Rectal smooth muscle tissue (tissue), 1 donor: Measurements from ENCODE around the gene FAM120A.

ENCODE experiments used
- H3K27ac ChIP-seq: one replicate; pipeline ENCODE4 v1.7.0; 2013; ENCODE audit warnings: low read depth, low read length, inconsistent platforms
- H3K27me3 ChIP-seq: one replicate; pipeline ENCODE4 v1.7.0; 2013; ENCODE audit warnings: low read length; ENCODE audit not compliant: control insufficient read depth, insufficient read depth
- H3K36me3 ChIP-seq: one replicate; pipeline ENCODE4 v1.7.0; 2013; ENCODE audit warnings: low read length; ENCODE audit not compliant: control insufficient read depth, insufficient read depth
- H3K4me1 ChIP-seq: one replicate; pipeline ENCODE4 v1.7.0; 2013; ENCODE audit warnings: low read length; ENCODE audit not compliant: control insufficient read depth, insufficient read depth
- H3K4me3 ChIP-seq: one replicate; pipeline ENCODE4 v1.7.0; 2013; ENCODE audit warnings: low read length
- H3K9ac ChIP-seq: one replicate; pipeline ENCODE4 v1.7.0; 2013; ENCODE audit warnings: low read length

Gene FAM120A

GRCh38 chr9:93483497-93483896 lies 32.0 kb downstream of the FAM120A start:
- Histone ChIP-seq H3K4me3 (no peak overlapping the region), H3K36me3 (peaks cover 14% of the 10 kb centered on the region), H3K27me3 (no peaks in the 10 kb centered on the region), H3K4me1 (peaks cover 5% of the 10 kb centered on the region), H3K27ac (no peak overlapping the region), H3K9ac (no peak overlapping the region)

- no peaks in the 10 kb centered on the region for H3K27me3 ChIP-seq
- peaks cover 14% of the 10 kb centered on the region for H3K36me3 ChIP-seq
- H3K4me1 ChIP-seq = no peaks in the 10 kb centered on the region
- no peak overlapping the region for H3K27ac ChIP-seq
- no peak overlapping the region for H3K4me3 ChIP-seq
- no peak overlapping the region for H3K9ac ChIP-seq
Measured at GRCh38 chr9:93486268-93486667, 34.8 kb downstream of the FAM120A start.

GRCh38 chr9:93488244-93488643 lies 36.8 kb downstream of the FAM120A start:
- no peak overlapping the region for H3K9ac ChIP-seq

GRCh38 chr9:93491593-93492232 lies 40.2 kb downstream of the FAM120A start:
- H3K27me3 ChIP-seq = no peaks in the 10 kb centered on the region
- H3K36me3 ChIP-seq = peaks cover 10% of the 10 kb centered on the region
- H3K4me1 ChIP-seq = no peaks in the 10 kb centered on the region
- no peak overlapping the region for H3K9ac ChIP-seq
- H3K4me3 ChIP-seq = no peak overlapping the region
- no peak overlapping the region for H3K27ac ChIP-seq

More at GRCh38 chr9:93488244-93488643, 36.8 kb downstream of the FAM120A start:
- Histone ChIP-seq H3K27ac (no peak overlapping the region), H3K4me3 (no peak overlapping the region), H3K4me1 (no peaks in the 10 kb centered on the region), H3K36me3 (peaks cover 9% of the 10 kb centered on the region), H3K27me3 (no peaks in the 10 kb centered on the region)

- Histone ChIP-seq H3K27me3 (no peaks in the 10 kb centered on the region), H3K9ac (no peak overlapping the region), H3K36me3 (peaks cover 12% of the 10 kb centered on the region), H3K27ac (no peak overlapping the region), H3K4me1 (no peaks in the 10 kb centered on the region), H3K4me3 (no peak overlapping the region)
Measured at GRCh38 chr9:93492327-93492726, 40.8 kb downstream of the FAM120A start.

- Histone ChIP-seq H3K36me3 (peaks cover 16% of the 10 kb centered on the region), H3K9ac (no peak overlapping the region), H3K4me3 (no peak overlapping the region), H3K27me3 (no peaks in the 10 kb centered on the region), H3K27ac (no peak overlapping the region), H3K4me1 (no peaks in the 10 kb centered on the region)
Measured at GRCh38 chr9:93493949-93494348, 42.5 kb downstream of the FAM120A start.

GRCh38 chr9:93496285-93496684 lies 44.8 kb downstream of the FAM120A start:
- H3K27me3 ChIP-seq = no peaks in the 10 kb centered on the region
- peaks cover 23% of the 10 kb centered on the region for H3K36me3 ChIP-seq
- H3K9ac ChIP-seq = no peak overlapping the region
- H3K27ac ChIP-seq = no peak overlapping the region
- H3K4me3 ChIP-seq = no peak overlapping the region
- peaks cover 4% of the 10 kb centered on the region for H3K4me1 ChIP-seq

- Histone ChIP-seq H3K36me3 (peaks cover 16% of the 10 kb centered on the region), H3K9ac (no peak overlapping the region), H3K27me3 (no peaks in the 10 kb centered on the region), H3K4me1 (peaks cover 10% of the 10 kb centered on the region), H3K4me3 (peak overlapping the region; percentile 63), H3K27ac (peak overlapping the region; percentile 63)
Measured at GRCh38 chr9:93500571-93501298, 49.2 kb downstream of the FAM120A start.

- H3K4me1 ChIP-seq = peaks cover 10% of the 10 kb centered on the region
- H3K27me3 ChIP-seq = no peaks in the 10 kb centered on the region
- peak overlapping the region; percentile 63 for H3K27ac ChIP-seq
- peak overlapping the region; percentile 63 for H3K4me3 ChIP-seq
- H3K9ac ChIP-seq = no peak overlapping the region
- peaks cover 16% of the 10 kb centered on the region for H3K36me3 ChIP-seq
Measured at GRCh38 chr9:93501406-93501805, 49.9 kb downstream of the FAM120A start.

- Histone ChIP-seq H3K27me3 (no peaks in the 10 kb centered on the region), H3K4me3 (no peak overlapping the region), H3K36me3 (peaks cover 10% of the 10 kb centered on the region), H3K27ac (no peak overlapping the region), H3K4me1 (peaks cover 10% of the 10 kb centered on the region), H3K9ac (no peak overlapping the region)
Measured at GRCh38 chr9:93503381-93503780, 51.9 kb downstream of the FAM120A start.

GRCh38 chr9:93505541-93506132 lies 54.2 kb downstream of the FAM120A start:
- Histone ChIP-seq H3K36me3 (peaks cover 3% of the 10 kb centered on the region), H3K27ac (peak overlapping the region; percentile 46), H3K4me1 (peaks cover 10% of the 10 kb centered on the region), H3K27me3 (no peaks in the 10 kb centered on the region), H3K9ac (no peak overlapping the region), H3K4me3 (peak overlapping the region; percentile 31)

- Histone ChIP-seq H3K27ac (no peak overlapping the region), H3K4me3 (no peak overlapping the region), H3K4me1 (peaks cover 8% of the 10 kb centered on the region), H3K36me3 (no peaks in the 10 kb centered on the region), H3K27me3 (no peaks in the 10 kb centered on the region), H3K9ac (no peak overlapping the region)
Measured at GRCh38 chr9:93507768-93508167, 56.3 kb downstream of the FAM120A start.
